A673 (cell line): ENCODE measurements around the gene CFAP58. TPM values are rescaled to one million over a fixed set of nuclear protein-coding genes. Genes with fewer than 3 reads are reported as not detected.

Experiments used
- BruUV-seq: library from RNA; stranded (reverse); fragments of 400-500 nt; replicated peaks from 2 replicates; lab custom pipeline; 2021; lab: Mats Ljungman, UMichigan
- CTCF ChIA-PET: fragments of 300-600 bp; sonication (Branson Sonifier 250); formaldehyde crosslinking; loops from one replicate; lab custom pipeline; 2022; ENCODE audit warnings: antibody characterized with exemption; lab: Charles Lee
- POLR2A ChIA-PET: fragments of 300-600 bp; sonication (Branson Sonifier 250); formaldehyde crosslinking; loops from one replicate; lab custom pipeline; 2022; ENCODE audit warnings: antibody characterized with exemption; ENCODE audit not compliant: low non-redundant PET; lab: Charles Lee
- DNase-seq: peaks from one replicate; pipeline ENCODE4 v3.0.0-alpha.2; 2015; ENCODE audit warnings: low spot score
- H3K27ac ChIP-seq: fragments of 200-600 bp; sonication (generic); 2 replicates; pipeline ENCODE4 v1.5.1; 2016; ENCODE audit warnings: mixed run types, low read depth, mild to moderate bottlenecking, mixed read lengths, antibody characterized with exemption, low read length; ENCODE audit not compliant: poor library complexity, severe bottlenecking
- H3K27me3 ChIP-seq: fragments of 200-600 bp; sonication (generic); replicated peaks from 2 replicates; pipeline ENCODE4 v1.6.1; 2017; ENCODE audit warnings: mixed run types, low read depth, mild to moderate bottlenecking, mixed read lengths, antibody characterized with exemption, low read length; ENCODE audit not compliant: insufficient read depth, poor library complexity
- H3K36me3 ChIP-seq: fragments of 200-600 bp; sonication (generic); 2 replicates; pipeline ENCODE4 v1.6.1; 2016; ENCODE audit warnings: mixed run types, mild to moderate bottlenecking, mixed read lengths, antibody characterized with exemption, low read length; ENCODE audit not compliant: insufficient read depth, poor library complexity, severe bottlenecking
- H3K4me1 ChIP-seq: fragments of 200-600 bp; sonication (generic); 2 replicates; pipeline ENCODE4 v1.6.1; 2017; ENCODE audit warnings: mixed run types, mild to moderate bottlenecking, mixed read lengths, antibody characterized with exemption, low read length; ENCODE audit not compliant: insufficient read depth, poor library complexity, severe bottlenecking
- H3K4me3 ChIP-seq: fragments of 200-600 bp; sonication (generic); 2 replicates; pipeline ENCODE4 v1.5.1; 2016; ENCODE audit warnings: low read depth, mixed run types, mild to moderate bottlenecking, mixed read lengths, low read length; ENCODE audit not compliant: poor library complexity, severe bottlenecking
- H3K9me3 ChIP-seq: fragments of 200-600 bp; sonication (generic); 2 replicates; pipeline ENCODE4 v1.6.1; 2016; ENCODE audit warnings: mixed run types, low read depth, mild to moderate bottlenecking, mixed read lengths, antibody characterized with exemption, low read length; ENCODE audit not compliant: poor library complexity, severe bottlenecking
- EZH2 ChIP-seq: fragments of 200-600 bp; sonication (generic); IDR thresholded peaks from 2 replicates; pipeline ENCODE4 v1.6.1; 2017; ENCODE audit warnings: borderline replicate concordance, low read depth, mild to moderate bottlenecking, mixed read lengths, antibody characterized with exemption, low read length; ENCODE audit not compliant: poor library complexity, severe bottlenecking
- intact Hi-C: fragments of 100-400 bp; cut with micrococcal nuclease; formaldehyde crosslinking; loops from one replicate; pipeline ENCODE4 v1.10.0; 2022; ENCODE audit not compliant: unreplicated experiment
- total RNA-seq: library from RNA; stranded (reverse); gene quantifications from 2 replicates; pipeline ENCODE4 v1.2.3, GENCODE V29; 2021
- TF ChIP-seq, protein P1 (sequence below): fragments of 300-800, 200-600 bp; sonication (generic); conservative IDR thresholded peaks from 2 replicates; pipeline ENCODE4 v1.5.1; 2017; ENCODE audit warnings: low read depth, mild to moderate bottlenecking, antibody characterized with exemption, low read length, moderate library complexity, mixed read lengths

Gene CFAP58
- total RNA-seq, 1 experiment from 2014 or later = 0.17 TPM

DNA sequence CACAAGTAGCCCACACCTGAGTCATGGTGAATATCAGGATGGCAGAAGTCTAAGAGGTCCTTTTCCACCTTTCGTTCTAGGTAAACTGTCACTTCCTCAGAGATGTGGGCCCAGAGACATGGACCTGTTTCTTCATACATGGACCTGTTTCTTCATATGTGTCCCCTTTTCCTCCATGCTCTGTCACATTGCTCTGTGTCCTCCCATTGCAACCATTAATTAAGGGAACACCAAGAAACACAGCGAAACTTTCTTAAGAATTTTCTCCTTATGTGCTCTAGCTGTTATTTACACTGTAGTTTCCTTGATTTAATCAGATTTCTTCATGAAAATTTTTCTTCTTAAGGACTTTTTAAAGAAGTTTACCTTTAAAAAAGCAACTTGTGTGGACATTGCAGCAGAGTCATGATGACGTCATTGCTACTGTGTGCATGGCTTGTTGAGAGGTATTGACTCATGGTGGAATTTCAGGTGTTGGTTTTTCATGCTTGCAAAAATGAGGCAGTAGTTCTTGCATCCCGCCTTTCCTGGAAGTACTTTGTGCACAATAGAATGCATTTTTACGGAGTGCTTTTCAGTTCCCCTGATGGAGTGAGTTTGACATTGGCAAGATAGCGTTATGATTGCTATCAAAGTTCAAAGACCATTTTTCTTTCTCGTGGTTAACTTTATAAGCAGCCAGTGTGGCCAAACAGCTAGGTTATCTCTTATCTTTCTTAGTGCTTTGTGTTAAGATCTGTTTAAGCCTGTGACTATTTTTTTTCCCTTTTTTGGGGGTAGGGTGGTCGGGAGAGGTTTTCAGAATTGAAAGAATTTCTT, 37.7 kb downstream of the CFAP58 start:
- POLR2A ChIA-PET = no interaction called here
- no peak for DNase-seq
- Histone ChIP-seq H3K9me3 (no peaks in the 10 kb centered on the region), H3K4me3 (no peak overlapping the region), H3K36me3 (no peaks in the 10 kb centered on the region), H3K4me1 (no peaks in the 10 kb centered on the region), H3K27me3 (peaks cover 90% of the 10 kb centered on the region), H3K27ac (no peak overlapping the region)
- TF ChIP-seq, protein P1, sequence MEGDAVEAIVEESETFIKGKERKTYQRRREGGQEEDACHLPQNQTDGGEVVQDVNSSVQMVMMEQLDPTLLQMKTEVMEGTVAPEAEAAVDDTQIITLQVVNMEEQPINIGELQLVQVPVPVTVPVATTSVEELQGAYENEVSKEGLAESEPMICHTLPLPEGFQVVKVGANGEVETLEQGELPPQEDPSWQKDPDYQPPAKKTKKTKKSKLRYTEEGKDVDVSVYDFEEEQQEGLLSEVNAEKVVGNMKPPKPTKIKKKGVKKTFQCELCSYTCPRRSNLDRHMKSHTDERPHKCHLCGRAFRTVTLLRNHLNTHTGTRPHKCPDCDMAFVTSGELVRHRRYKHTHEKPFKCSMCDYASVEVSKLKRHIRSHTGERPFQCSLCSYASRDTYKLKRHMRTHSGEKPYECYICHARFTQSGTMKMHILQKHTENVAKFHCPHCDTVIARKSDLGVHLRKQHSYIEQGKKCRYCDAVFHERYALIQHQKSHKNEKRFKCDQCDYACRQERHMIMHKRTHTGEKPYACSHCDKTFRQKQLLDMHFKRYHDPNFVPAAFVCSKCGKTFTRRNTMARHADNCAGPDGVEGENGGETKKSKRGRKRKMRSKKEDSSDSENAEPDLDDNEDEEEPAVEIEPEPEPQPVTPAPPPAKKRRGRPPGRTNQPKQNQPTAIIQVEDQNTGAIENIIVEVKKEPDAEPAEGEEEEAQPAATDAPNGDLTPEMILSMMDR = no peak
- no peak for TF ChIP-seq EZH2
- intact Hi-C loops = no loop called here
- no TSS peak for BruUV-seq
- CTCF ChIA-PET = no interaction called here

DNA sequence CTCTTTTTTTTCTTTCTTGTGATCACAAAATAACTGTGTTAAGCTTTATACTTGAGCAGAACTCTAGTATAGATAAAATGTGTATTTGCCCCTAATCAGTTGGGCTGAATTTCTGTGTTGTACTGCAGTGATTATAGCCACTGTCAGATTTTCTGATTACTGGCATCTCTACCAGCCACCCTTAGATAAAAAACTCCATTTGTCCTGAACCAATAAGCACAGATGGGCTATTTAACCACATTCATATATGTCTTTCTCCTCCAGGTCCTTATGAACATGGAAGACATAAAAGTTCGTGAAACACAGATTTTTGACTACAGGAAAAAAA, 38.3 kb downstream of the CFAP58 start:
- no peaks in the 10 kb centered on the region for H3K4me1 ChIP-seq
- H3K27ac ChIP-seq = no peak overlapping the region
- H3K27me3 ChIP-seq = peaks cover 93% of the 10 kb centered on the region
- intact Hi-C loops = no loop called here
- H3K36me3 ChIP-seq = no peaks in the 10 kb centered on the region
- no peaks in the 10 kb centered on the region for H3K9me3 ChIP-seq
- TF ChIP-seq, protein P1 = no peak
- TF ChIP-seq EZH2 = no peak
- CTCF ChIA-PET = no interaction called here
- no peak overlapping the region for H3K4me3 ChIP-seq
- BruUV-seq = no TSS peak
- POLR2A ChIA-PET = no interaction called here
- DNase-seq = no peak

DNA sequence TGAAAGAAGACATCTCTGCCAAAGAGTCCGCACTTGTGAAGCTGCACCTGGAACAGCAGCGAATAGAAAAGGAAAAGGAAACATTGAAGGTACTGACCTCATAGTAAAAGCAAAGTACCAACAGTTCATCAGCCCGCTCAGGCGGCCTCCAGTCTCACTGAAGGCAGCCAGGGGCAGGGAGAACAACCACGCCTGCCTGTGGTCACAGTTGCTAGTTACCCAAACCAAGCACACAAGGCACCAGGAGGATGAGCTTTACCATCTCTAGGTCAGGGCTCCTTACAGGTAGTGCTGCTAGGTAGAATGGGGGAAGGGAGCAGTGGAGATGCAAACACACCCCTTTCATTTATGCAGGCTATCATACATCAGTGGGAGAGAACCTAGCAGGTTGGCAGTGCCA, 39.8 kb downstream of the CFAP58 start:
- no peak overlapping the region for H3K4me3 ChIP-seq
- no TSS peak for BruUV-seq
- CTCF ChIA-PET = no interaction called here
- H3K27ac ChIP-seq = no peak overlapping the region
- H3K9me3 ChIP-seq = no peaks in the 10 kb centered on the region
- TF ChIP-seq EZH2 = no peak
- TF ChIP-seq, protein P1 = no peak
- intact Hi-C loops = no loop called here
- H3K4me1 ChIP-seq = no peaks in the 10 kb centered on the region
- POLR2A ChIA-PET = no interaction called here
- H3K27me3 ChIP-seq = peaks cover 96% of the 10 kb centered on the region
- H3K36me3 ChIP-seq = no peaks in the 10 kb centered on the region
- DNase-seq = no peak
